Colonic mucosa (tissue), 4 donors: Measurements from ENCODE around the gene PAPLN. TPM values are rescaled to one million over a fixed set of nuclear protein-coding genes. Genes with fewer than 3 reads are reported as not detected.
"Not testable (repeated sequence)": the region's sequence is repeated elsewhere in the genome, so short reads cannot be mapped to it uniquely, and the experiment has no call there.

Experiments used
- DNase-seq: peaks from one replicate; pipeline ENCODE4 v3.0.0-alpha.2; 2020
- H3K27ac ChIP-seq: fragments of 200-600 bp; one replicate; pipeline ENCODE4 v1.8.0; 2021
- H3K27me3 ChIP-seq: fragments of 200-600 bp; one replicate; pipeline ENCODE4 v1.8.0; 2021
- H3K36me3 ChIP-seq: fragments of 200-600 bp; one replicate; pipeline ENCODE4 v1.8.0; 2021
- H3K4me1 ChIP-seq: fragments of 200-600 bp; one replicate; pipeline ENCODE4 v1.8.0; 2021; ENCODE audit warnings: mild to moderate bottlenecking
- H3K4me3 ChIP-seq: fragments of 200-600 bp; one replicate; pipeline ENCODE4 v1.8.0; 2021
- H3K9ac ChIP-seq, 2 donors: one replicate each; pipeline ENCODE4 v1.7.0; 2013; ENCODE audit warnings: control low read depth in 2 of 2, low read depth in 2 of 2, low read length in 2 of 2
- H3K9me3 ChIP-seq: fragments of 200-600 bp; one replicate; pipeline ENCODE4 v1.8.0; 2021
- intact Hi-C: fragments of 100-400 bp; cut with DNase I; formaldehyde crosslinking; loops from one replicate; pipeline ENCODE4 v1.14.1; 2022
- total RNA-seq, 2 donors: library from RNA; stranded (reverse); fragmentation: NEBNext Ultra II Directional in 1 of 2; extraction: Animal tissue kit (Norgen Biotek cat#: 25700) in 1 of 2; gene quantifications; one replicate each; pipeline ENCODE4 v1.2.1, GENCODE V29; 2021
- TF ChIP-seq, protein P1 (sequence below): fragments of 200-600 bp; IDR thresholded peaks from one replicate; pipeline ENCODE4 v1.8.0; 2022; ENCODE audit warnings: antibody characterized with exemption, mild to moderate bottlenecking
- donor health status: healthy.
- donor health status: DM: no; HTN: no; CAD: no.
- donor health status: DM: no; HTN: no; CAD: no.

Gene PAPLN, protein sequence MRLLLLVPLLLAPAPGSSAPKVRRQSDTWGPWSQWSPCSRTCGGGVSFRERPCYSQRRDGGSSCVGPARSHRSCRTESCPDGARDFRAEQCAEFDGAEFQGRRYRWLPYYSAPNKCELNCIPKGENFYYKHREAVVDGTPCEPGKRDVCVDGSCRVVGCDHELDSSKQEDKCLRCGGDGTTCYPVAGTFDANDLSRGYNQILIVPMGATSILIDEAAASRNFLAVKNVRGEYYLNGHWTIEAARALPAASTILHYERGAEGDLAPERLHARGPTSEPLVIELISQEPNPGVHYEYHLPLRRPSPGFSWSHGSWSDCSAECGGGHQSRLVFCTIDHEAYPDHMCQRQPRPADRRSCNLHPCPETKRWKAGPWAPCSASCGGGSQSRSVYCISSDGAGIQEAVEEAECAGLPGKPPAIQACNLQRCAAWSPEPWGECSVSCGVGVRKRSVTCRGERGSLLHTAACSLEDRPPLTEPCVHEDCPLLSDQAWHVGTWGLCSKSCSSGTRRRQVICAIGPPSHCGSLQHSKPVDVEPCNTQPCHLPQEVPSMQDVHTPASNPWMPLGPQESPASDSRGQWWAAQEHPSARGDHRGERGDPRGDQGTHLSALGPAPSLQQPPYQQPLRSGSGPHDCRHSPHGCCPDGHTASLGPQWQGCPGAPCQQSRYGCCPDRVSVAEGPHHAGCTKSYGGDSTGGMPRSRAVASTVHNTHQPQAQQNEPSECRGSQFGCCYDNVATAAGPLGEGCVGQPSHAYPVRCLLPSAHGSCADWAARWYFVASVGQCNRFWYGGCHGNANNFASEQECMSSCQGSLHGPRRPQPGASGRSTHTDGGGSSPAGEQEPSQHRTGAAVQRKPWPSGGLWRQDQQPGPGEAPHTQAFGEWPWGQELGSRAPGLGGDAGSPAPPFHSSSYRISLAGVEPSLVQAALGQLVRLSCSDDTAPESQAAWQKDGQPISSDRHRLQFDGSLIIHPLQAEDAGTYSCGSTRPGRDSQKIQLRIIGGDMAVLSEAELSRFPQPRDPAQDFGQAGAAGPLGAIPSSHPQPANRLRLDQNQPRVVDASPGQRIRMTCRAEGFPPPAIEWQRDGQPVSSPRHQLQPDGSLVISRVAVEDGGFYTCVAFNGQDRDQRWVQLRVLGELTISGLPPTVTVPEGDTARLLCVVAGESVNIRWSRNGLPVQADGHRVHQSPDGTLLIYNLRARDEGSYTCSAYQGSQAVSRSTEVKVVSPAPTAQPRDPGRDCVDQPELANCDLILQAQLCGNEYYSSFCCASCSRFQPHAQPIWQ
- 1 to 10 TPM; 3.2 to 4.3 TPM for total RNA-seq

DNA sequence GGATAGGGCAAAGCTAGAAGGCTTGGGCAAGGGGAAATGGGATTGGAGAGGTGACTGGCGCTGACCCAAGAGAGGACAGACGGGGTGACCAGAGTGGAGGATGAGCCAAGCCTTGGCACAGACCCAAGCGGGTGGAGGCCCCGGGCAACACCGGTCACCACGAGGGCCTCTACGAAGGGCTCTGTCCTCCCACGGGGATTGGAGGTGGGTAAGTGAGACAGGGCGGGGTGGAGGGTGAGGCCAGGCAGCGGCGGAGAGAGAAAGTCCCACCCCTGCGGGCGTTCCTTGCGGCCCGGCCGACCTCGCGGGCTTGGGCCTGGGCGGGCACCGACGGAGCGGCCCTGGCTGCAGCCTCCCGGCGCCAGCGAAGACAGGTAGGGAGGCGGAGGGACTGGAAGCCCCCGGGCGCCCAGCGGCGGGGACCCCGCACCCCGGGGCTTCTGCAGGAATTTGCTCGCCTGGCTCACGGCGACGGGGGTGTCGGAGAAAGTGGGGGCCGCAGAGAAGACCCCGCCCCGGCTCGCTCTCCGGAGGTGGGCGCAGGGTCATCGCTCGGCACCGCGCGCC is at the start of gene PAPLN:
TSS of gene PAPLN (plus strand) at position 288 of the 567 bp plus-strand sequence. CDS start 2,273 bp downstream, outside the sequence.
- peak within 1 kb of the TSS; percentile 32 to 55 for H3K9ac ChIP-seq
- peak within 1 kb of the TSS; percentile 32 for H3K4me3 ChIP-seq
- intact Hi-C loops: no loop called here
- H3K4me1 ChIP-seq: peaks cover 11% of the 10 kb centered on the region
- H3K27ac ChIP-seq: no peak within 1 kb of the TSS
- H3K27me3 ChIP-seq: peaks cover 22% of the 10 kb centered on the region
- TF ChIP-seq, protein P1, sequence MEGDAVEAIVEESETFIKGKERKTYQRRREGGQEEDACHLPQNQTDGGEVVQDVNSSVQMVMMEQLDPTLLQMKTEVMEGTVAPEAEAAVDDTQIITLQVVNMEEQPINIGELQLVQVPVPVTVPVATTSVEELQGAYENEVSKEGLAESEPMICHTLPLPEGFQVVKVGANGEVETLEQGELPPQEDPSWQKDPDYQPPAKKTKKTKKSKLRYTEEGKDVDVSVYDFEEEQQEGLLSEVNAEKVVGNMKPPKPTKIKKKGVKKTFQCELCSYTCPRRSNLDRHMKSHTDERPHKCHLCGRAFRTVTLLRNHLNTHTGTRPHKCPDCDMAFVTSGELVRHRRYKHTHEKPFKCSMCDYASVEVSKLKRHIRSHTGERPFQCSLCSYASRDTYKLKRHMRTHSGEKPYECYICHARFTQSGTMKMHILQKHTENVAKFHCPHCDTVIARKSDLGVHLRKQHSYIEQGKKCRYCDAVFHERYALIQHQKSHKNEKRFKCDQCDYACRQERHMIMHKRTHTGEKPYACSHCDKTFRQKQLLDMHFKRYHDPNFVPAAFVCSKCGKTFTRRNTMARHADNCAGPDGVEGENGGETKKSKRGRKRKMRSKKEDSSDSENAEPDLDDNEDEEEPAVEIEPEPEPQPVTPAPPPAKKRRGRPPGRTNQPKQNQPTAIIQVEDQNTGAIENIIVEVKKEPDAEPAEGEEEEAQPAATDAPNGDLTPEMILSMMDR: no peak
- H3K36me3 ChIP-seq: no peaks in the 10 kb centered on the region
- no peaks in the 10 kb centered on the region for H3K9me3 ChIP-seq
- peak; percentile 65 for DNase-seq

DNA sequence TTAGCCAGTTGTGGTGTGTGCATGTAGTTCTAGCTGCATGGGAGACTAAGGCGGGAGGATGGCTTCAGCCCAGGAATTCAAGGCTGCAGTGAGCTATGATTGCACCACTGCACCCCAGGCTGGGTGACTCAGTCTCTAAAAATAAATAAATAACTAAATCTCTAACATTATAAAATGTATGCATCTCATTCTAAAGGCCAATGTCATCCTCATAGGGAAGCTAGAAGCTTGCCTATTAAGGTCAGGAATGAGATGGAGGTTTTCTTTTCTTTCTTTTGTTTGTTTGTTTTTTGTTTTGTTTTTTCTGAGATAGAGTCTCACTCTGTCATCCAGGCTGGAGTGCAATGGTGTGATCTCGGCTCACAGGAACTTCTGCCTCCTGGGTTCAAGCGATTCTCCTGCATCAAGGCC is 48.8 kb upstream of the PAPLN start:
- Histone ChIP-seq H3K9me3 (no peaks in the 10 kb centered on the region), H3K36me3 (peaks cover 13% of the 10 kb centered on the region), H3K27me3 (no peaks in the 10 kb centered on the region), H3K4me3 (no peak overlapping the region), H3K27ac (no peak overlapping the region), H3K4me1 (no peaks in the 10 kb centered on the region), H3K9ac (no peak overlapping the region)
- no peak for DNase-seq
- intact Hi-C loops: no loop called here
- TF ChIP-seq, protein P1: no peak

DNA sequence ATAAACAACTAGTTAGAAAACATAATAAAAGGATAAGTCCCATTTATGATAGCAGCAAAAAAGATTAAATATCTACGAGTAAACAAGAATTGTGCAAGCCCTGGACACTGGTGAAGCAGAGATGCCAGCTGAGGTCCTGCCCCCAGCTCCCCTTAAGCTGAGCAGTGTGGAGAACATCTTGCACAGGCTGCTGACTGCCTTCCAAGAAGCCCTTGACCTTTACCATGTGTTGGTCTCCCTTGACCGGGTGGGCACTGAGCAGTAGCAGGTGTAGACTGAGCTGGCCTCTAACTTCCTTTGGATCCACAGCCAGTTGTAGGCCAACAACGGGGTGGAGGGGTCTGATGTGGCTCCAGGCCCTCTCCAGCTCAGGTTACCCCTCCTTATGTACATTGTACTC is 47.7 kb upstream of the PAPLN start:
- Histone ChIP-seq H3K27ac (no peak overlapping the region), H3K36me3 (peaks cover 17% of the 10 kb centered on the region)

DNA sequence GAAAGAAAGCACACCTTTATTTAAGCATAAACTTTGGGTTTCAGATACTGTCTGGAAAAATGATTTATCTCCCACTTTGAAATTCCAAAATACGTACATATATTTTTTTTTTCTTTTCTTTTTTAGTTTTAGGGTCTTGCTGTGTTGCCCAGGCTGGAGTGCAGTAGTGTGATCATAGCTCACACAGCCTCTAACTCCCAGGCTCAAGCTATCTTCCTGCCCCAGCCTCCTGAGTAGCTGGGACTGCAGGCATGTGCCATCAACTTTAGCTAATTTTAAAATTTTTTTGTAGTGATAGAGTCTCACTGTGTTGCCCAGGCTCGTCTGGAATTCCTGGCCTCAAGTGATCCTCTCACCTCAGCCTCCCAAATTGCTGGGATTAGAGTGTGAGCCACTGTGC is 45.9 kb upstream of the PAPLN start:
- Histone ChIP-seq H3K4me1 (no peaks in the 10 kb centered on the region), H3K9ac (no peak overlapping the region), H3K9me3 (no peaks in the 10 kb centered on the region), H3K4me3 (no peak overlapping the region), H3K27me3 (no peaks in the 10 kb centered on the region), H3K27ac (no peak overlapping the region), H3K36me3 (peaks cover 17% of the 10 kb centered on the region)
- intact Hi-C loops: no loop called here
- TF ChIP-seq, protein P1: no peak
- DNase-seq: no peak

More for the DNA sequence above, 47.7 kb upstream of the PAPLN start:
- no peak for DNase-seq
- Histone ChIP-seq H3K4me3 (no peak overlapping the region), H3K9ac (no peak overlapping the region), H3K4me1 (no peaks in the 10 kb centered on the region), H3K27me3 (no peaks in the 10 kb centered on the region), H3K9me3 (no peaks in the 10 kb centered on the region)
- TF ChIP-seq, protein P1: no peak
- intact Hi-C loops: no loop called here

DNA sequence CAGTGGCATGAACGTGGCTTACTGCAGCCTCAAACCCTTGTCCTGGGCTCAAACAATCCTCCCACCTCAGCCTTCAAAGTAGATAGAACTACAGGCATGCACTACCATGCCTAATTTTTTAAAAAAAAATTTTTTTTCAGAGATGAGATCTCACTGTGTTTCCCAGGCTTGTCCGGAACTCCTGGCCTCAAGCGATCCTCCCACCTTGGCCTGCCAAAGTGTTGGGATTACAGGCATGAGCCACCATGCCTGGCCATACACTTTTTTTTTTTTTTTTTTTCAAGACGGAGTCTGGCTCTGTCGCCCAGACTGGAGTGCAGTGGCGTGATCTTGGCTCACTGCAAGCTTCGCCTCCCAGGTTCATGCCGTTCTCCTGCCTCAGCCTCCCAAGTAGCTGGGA is 43.0 kb upstream of the PAPLN start:
- DNase-seq, H3K27me3 ChIP-seq, H3K4me1 ChIP-seq, H3K9me3 ChIP-seq, intact Hi-C loops, H3K9ac ChIP-seq, H3K27ac ChIP-seq, H3K4me3 ChIP-seq: not testable (repeated sequence)
- H3K36me3 ChIP-seq: peaks cover 16% of the 10 kb centered on the region
